CD4-positive, alpha-beta T cell treated with Interleukin-6 at 100 ng/mL for 8 hours (primary cell): Measurements from ENCODE around the gene FRY.

Source experiments
- DNase-seq: peaks from one replicate; pipeline ENCODE4 v3.0.0-alpha.2; 2020; ENCODE audit warnings: mixed read lengths, low spot score

FRY gene

DNA sequence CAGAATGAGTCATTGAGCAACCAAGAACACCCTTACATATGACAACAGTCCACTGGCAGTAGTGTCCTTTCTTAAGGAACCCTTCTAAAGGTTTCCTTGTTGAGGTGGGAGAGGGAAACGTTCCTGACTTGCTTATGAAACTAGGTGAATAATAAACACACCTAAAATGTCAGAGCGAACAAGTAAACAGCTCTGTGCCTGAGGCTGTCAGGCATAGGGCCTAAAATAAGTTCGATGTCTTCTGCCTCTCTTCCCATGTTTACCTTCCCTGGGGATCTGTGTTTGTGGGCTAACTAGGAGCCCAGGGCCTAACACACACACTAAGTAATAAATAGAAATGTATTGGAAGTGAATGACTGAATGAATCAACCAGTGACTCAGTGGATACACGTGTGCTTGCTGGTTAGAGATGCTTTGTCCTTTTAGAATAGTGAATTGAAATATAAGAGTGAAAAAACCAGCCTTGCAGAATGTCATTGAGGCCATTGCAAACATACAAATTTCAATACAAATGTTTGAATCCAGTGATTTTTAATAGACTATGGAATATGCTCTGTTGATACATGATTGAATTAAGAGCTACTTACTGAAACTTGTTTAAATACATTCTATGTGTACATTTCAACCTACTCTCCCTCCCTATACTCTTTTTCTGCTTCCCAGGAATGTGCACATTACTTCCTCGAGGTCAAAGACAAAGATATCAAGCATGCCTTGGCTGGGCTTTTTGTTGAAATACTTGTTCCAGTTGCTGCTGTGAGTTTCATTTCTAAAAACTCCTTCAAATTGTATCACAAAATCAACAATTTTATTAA is 102.9 kb downstream of the FRY start:
- DNase-seq: no peak

DNA sequence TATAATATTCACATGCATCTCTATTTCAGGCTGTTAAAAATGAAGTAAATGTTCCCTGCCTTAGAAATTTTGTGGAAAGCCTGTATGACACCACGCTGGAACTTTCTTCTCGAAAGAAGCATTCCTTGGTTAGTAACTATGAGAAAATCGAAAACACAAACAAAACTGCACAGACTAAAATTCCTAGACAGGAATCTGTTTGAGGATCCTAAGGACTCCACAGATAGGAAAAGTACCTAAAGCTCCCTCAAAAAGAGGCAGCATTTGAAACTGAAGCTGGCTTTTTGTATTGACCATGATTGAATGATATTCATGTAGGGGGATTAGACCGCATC is 103.4 kb downstream of the FRY start:
- no peak for DNase-seq

DNA sequence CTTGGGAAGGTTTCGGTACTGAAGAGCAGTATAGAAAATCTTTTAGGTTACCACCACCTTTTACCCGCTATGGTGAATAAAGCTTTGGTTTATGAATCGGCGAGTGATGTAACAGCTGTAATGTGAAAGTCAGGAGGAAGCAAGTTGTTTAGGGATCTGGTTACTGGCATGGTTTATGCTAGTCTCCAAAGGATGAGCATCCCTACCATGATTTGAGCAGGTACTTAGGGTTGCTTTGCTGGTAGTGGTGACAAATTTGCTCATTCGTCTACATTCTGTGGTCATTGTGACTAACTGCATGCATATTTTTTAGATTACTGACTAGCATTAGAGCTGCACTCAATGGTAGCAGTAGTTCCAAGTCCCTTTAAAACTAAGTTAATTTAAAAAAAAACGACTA is 104.1 kb downstream of the FRY start:
- no peak for DNase-seq

DNA sequence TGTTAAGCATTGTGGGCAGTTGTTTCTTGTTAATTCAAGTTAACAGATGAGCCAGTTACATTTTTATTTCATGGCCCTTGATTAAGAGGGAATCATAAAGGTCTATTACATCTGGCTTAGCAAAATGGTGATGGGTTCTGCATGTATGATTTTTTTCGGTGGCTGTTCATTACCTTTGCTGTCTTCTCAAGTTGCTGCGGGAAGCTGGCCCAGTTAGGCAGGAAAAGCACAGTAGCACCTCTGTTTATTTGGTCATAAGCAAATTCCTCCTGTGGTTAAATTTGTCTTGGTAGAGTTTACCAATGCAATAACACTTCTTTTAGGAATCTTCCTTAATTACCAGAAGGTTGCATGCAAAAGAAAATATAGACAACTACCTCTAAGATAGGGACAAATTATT is 104.5 kb downstream of the FRY start:
- DNase-seq: no peak

DNA sequence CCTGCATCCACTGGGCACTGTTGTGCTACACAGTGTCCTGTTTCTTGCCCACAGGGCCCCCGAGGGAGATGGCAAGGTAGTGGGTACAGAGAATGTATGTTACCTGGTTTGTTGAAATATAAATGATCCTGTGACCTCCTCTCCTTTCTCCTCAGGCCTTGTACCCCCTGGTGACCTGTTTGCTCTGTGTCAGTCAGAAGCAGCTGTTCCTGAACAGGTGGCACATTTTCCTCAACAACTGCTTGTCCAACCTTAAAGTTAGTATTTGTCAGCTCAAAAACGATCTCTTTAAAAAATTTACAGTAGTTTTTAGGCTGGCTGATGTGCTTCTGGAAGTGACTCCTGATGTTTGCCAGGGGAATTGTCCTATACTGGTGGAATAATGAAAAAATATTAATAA is 105.1 kb downstream of the FRY start:
- DNase-seq: no peak

DNA sequence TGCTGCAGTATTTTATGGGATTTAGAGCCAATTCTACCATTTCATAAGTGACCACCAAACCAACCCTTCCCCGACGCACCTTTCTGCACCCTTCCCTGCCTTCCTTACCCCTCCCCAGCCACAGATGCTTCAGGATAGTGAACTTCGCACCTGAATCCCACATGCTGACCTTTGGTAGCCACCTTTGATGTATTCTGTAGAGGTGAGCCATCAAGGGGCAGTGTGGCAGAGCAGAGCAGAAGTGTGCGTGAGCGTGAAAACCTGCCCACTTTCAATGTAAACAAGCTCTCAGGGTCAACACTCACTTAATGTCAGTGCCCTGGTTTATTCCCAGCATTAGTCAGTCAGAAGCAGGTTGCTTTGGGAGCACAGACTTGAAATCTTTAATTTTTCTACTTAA is 107.7 kb downstream of the FRY start:
- no peak for DNase-seq

DNA sequence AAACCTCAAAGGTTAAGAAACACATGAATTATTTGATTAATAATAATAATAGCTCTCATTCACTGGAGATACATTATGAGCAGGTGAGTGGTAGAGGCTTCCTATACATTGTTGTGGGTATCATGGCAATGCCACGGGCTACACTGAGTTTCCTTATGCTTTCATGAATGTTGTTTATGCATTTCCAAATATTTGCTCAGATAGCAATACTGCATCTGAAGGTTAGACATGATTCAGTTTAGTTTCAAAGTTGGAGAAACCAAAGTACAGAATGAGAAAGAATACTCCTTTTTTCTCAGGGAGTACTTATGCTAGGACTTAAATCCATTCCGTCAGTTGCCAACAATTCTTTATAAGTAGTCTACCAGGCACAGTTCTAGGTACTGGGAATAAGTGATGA is 108.5 kb downstream of the FRY start:
- no peak for DNase-seq

DNA sequence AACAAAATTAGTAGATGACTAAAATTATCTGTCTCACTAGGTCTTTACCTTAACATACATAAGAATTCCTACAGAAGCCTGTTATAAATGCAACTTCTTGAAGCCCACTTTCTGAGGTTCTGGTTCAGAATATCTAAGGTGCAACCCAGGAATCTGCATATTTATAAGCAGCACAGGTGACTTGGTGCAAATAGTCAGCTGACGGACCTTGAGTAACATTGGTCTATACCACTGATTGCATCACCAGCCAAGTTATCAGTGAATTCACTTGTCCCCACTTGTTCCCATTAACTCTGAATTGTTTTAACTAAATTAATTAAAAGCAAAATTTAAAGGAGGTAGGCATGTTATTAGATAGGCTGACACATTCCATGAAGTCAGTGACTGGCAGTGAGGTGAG is 109.9 kb downstream of the FRY start:
- no peak for DNase-seq

DNA sequence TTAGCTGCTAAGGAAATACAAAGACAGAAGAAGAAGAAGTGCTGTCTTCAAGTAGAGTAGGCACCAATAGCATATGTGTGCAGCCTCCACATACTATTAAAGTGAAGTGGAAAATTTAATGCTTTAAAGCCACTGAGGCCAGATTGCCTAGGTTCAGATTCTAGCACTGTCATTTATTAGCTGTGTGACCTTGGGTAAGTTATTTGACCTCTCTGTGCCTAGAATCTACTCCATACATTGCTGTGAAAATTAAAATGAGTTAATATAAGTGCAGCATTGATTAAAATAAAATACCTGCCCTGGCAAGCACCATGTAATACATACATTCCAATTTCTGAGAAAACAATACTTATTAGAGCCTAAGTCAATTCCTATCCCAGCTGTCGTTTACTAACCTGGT is 110.5 kb downstream of the FRY start:
- no peak for DNase-seq

DNA sequence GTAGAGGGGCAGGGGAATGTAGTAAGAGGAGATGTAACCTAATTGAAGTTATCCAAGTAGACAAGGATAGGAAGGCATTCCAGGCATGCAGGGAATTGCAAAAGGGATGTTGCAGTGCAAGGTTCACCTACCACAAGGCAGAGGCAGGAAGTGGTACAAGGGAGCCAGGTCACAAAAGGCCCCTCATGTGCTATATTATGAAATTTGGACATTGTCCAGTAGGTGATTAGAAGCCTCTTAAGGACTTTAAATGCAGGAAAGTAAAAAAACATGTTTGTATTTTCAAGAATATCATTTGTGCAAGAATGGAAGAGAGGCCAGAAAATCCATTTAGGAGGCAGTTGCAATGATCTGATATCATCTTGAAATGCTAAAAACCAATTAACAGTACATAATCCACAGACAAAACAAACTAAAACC is 111.4 kb downstream of the FRY start:
- no peak for DNase-seq

DNA sequence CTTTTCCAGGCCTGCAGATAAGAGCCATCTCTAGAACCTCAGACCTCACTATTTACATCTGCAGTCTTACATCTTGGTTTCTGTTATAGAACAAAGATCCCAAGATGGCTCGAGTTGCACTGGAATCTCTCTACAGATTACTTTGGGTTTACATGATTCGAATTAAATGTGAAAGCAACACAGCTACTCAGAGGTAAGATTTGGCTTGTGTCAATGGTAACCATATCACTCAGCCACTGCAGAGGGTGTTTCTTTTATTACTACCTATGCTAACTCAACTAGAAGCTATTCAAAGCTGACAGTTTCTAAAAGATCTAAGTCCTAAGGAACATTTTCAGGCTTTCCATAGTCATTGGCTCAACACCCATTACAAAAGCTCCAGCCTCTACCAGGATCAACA is 115.6 kb downstream of the FRY start:
- no peak for DNase-seq

DNA sequence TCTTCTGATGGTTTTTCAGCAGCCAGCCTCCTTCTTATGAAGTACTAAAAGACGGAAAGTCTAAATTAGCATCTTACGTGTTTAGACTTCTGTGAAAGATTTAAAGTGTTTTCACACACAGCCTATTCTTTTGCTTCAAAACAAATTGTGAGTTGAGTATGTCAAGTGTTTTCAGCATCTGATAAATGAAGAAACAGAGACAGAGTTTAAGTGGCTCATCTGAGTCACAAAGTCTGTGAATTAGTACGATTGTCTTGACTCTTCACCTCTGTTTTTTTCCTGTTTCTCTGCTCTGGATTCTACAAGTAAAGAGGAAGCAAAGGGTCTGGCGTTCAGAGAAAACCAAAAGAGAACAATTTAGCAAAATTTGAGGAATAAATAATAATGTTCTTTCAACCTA is 116.4 kb downstream of the FRY start:
- DNase-seq: no peak

DNA sequence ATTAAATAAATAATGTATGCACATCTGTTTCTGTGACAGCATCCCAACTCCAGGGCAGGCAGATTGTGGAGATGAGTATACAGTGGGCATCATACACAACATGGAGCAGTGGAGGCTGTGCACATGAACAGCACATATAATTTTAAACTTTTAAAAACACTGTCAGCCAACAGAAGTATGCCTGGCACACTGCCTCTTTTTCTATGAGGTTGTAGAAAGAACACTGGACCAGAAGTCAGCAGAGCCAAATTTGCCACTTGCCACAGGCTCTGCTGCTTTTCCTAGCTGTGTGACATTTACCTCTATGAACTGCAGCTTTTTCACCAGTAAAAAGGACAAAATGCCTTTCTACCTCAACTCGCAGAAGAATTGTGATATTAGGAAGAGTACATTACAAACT is 118.7 kb downstream of the FRY start:
- no peak for DNase-seq

DNA sequence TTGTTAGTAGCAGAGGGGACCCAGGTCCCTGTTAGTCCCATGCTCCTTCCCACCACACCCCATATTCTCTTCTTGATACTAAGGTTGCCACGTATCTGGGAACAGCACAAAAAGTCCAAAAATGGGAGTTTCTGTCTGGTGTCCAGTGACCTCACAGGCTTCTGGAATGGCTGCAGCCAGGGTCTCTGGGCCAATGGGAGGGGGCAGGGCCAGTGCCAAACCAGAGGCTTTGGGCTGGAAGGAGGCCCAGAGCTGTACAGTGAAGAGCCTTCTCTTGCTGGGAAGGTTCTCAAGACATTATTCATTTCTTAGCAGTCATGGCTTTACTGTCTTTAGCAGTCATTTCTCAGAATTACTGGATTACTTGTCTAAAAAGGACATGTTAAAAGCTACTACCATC is 119.2 kb downstream of the FRY start:
- no peak for DNase-seq

DNA sequence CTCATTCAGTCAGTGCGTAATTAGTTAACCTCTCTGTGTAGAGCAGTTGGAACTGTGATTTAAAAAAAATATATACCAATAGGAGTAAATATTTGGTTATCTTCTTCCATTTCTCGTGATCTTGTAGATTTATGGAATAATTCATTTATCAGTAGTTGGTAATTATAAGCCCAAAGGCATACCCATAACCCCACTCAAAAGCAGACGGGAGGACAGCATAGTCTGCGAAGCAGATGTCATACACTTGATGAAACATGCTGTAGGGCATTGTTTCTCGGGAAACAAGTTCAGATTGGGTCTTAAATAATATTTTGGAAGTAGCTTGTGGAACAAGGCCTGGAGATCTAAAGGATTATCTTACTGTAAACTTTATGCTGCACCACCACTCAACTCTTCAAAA is 119.7 kb downstream of the FRY start:
- no peak for DNase-seq

DNA sequence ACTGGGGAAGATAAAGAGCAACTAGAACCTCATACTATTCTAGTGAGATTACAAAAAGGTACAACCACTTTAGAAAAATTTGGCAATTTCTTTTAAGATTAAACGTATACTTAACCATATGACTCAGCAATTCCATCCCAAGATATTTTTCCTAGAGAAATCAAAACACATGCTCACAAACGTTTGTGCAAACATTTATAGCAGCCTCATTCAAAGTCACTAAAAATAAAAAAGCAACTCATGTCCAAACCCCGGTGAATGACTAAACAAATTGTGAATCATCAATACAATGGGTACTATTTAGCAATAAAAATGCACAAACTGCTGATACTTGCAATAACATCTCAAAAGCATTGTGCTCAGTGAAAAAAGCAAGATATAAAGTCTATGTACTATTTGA is 121.5 kb downstream of the FRY start:
- no peak for DNase-seq

DNA sequence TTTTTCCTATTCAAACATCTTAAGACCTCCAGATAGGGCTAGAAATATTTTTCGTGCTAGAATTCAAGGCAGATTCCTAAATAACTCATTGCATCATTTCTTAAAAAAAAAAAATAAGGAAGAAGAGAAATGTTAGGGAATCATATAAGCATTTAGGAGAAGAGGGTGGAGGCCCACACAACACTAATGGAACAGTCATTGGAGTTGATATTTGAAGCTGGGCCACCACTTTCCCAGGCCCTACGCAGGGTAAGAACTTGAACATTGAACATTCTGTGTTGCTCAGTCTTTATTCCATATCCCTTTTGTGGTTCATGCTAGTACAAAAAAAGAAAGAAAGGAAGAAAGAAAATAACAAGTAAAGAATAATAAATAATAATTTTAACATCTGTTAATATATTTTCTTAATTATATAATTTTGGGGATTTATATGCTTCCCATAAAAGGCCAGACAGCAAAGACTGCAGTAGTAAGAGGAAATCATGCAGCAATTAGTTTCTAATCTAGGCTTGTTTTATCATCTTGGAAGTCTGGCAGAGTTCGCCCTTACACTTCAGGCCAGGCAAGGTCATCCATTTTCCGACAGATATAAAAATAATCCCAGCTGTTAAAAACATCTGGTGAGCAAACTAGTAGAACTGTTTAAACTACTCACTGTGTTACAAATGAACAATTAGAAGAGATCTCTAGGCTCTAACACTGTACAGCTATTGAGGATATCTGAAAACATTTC is 127.7 kb downstream of the FRY start:
- no peak for DNase-seq

DNA sequence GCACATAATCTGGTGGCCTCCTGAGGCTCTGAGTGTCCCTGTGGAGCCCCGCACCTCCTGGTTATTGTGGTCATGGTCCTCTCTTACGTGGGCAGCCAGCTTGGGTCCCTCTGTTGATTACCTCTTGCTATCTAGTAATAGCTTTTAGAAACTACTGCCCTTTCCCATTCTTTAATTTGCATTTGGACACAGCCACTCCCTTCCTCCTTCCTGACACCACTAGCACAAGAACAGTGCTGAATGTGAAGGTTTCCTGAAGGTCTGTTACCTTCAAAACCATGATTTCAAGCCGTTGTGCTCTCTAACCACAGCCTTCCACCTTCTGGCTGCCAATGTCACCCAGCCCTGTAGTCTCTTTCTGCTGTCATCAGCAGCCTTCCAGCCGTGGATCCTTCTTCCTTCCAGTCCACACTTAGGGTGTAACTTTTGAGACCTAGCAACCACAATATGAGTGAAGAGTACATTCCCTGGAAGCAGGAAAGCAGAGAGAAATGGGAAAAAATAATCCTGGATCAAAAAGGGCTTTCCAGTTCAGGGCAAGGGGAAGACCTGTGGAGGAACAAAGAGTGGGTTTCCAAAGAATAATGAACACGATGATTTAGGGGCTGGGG is 130.9 kb downstream of the FRY start:
- DNase-seq: no peak

DNA sequence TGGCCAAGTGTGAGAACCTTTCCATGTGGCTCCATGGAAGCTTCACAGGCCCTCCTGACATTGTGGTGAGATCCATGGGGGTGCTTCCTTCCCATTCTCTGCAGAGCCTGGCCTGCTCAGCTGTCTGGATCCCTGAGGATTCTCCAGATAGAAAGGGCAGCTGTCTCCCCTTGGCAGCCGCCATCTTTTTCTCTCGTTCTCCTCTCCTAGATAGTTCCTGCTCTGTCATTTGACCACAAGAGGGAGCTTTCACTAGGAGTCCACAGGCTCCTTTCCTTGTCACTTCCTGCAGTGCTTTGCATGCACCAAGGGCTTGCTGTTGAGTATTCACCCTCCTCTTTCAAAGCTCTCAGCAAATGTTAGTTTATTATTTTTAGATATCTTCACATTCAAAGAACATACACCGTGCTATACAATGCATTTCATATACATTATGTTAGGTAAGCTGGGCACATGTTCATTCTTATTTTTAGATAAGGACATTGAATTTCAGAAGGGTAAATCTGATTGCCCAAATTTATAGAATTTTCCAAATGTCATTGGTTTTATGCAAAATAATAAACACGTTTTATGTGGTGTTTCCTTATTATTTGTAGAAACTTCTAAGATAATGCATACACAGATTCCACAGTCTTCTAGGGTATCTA is 133.2 kb downstream of the FRY start:
- DNase-seq: peak; percentile 11

DNA sequence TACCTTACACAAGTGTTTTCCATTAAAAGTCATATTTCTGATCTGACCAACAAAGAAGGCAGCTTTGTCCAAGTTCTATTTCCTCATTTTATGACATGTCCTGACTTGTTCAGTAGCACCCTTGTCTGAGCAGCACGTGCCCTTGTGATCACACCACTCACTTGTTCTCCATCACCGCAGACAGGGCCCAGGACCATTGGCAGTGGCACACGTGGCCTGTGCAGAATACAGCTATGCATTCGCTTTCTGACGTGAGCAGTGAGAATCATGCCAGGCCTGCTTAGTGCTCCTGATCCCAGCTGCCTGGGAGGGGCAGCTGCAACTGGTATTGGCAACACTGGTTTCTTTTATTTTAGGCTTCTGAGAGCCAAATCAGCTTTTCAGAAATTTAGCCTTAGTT is 134.2 kb downstream of the FRY start:
- DNase-seq: no peak

DNA sequence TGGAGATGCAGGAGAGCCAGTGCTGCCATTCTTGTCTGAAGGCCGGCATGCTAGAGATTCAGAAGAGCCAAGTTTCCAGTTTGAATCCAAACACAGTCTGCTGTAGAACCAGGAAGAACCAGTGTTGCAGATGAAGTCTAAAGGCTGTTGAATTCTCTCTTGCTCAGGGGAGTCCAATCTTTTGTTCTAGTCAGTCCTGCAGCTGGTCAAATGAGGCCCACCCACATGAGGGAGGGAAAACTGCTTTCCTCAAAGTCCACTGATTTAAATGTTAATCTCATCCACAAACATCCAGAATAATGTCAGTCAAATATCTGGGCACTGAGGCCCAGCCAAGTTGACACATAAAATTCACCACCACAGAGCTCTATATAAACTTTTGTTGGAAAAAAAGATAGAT is 136.6 kb downstream of the FRY start:
- no peak for DNase-seq

DNA sequence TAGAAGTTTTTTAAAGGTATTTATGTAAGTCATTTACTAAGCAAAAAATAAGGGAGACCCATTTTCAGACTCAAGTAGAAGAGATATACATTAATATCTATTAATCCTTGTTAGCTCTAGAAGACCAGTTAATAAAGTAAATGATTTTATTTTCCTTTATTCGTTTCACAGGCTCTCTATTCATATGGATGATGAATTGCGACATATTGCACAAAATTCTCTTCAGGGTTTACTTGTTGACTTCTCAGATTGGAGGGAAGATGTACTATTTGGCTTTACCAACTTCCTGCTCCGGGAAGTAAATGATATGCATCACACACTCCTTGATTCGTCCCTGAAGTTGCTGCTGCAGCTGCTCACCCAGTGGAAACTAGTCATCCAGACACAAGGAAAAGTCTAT is 139.3 kb downstream of the FRY start:
- DNase-seq: no peak

DNA sequence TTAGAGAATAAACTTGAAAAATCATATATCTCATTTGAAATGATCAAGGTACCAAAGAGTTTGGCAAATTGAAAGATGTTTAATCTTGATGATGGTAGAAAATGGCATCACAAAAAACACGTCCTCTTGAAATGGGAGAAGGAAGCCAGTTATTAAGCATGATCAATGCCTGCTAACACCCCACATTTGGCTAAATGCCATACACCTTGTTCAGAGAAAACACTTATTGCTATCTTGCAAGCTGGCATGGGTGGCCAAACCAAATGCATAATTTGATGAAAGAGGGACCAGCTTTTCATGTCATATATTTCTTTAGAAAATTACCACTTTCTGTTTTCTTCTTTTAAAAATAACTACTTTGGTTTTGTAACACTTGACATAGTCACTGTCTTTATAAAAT is 142.3 kb downstream of the FRY start:
- no peak for DNase-seq
